Measurements from ENCODE around the gene CACNG1.

CACNG1 gene

DNA sequence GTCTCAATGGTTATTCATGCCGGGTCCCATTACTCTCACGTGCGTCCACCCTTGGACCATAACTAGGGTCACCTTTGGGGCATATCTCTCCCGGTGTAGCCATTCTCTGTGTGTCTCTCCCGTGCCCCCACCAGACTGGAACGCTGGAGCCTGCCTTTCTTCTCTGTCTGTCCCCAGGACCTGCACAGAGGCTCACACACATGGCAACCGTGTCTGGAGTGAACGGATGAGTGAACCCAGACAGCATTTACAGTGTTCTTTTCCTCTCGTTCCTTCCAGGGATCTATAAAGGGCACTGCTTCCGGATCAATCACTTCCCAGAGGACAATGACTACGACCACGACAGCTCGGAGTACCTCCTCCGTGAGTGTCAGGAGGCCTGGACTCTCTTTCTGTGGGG, 26.4 kb upstream of the CACNG1 start:
- no peak overlapping the region for H3K4me3 ChIP-seq (ENCODE audit: low read depth, low read length)
- TF ChIP-seq, protein P1, sequence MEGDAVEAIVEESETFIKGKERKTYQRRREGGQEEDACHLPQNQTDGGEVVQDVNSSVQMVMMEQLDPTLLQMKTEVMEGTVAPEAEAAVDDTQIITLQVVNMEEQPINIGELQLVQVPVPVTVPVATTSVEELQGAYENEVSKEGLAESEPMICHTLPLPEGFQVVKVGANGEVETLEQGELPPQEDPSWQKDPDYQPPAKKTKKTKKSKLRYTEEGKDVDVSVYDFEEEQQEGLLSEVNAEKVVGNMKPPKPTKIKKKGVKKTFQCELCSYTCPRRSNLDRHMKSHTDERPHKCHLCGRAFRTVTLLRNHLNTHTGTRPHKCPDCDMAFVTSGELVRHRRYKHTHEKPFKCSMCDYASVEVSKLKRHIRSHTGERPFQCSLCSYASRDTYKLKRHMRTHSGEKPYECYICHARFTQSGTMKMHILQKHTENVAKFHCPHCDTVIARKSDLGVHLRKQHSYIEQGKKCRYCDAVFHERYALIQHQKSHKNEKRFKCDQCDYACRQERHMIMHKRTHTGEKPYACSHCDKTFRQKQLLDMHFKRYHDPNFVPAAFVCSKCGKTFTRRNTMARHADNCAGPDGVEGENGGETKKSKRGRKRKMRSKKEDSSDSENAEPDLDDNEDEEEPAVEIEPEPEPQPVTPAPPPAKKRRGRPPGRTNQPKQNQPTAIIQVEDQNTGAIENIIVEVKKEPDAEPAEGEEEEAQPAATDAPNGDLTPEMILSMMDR (IDR thresholded peaks at IDR 0.05; ENCODE audit: low read depth, low read length, missing control alignments), result no peak
- DNase-seq (ENCODE audit: low read depth), result no peak
- in situ Hi-C loops (cut with HindIII; ENCODE audit: low sequenced_read_pairs), result no loop called here

DNA sequence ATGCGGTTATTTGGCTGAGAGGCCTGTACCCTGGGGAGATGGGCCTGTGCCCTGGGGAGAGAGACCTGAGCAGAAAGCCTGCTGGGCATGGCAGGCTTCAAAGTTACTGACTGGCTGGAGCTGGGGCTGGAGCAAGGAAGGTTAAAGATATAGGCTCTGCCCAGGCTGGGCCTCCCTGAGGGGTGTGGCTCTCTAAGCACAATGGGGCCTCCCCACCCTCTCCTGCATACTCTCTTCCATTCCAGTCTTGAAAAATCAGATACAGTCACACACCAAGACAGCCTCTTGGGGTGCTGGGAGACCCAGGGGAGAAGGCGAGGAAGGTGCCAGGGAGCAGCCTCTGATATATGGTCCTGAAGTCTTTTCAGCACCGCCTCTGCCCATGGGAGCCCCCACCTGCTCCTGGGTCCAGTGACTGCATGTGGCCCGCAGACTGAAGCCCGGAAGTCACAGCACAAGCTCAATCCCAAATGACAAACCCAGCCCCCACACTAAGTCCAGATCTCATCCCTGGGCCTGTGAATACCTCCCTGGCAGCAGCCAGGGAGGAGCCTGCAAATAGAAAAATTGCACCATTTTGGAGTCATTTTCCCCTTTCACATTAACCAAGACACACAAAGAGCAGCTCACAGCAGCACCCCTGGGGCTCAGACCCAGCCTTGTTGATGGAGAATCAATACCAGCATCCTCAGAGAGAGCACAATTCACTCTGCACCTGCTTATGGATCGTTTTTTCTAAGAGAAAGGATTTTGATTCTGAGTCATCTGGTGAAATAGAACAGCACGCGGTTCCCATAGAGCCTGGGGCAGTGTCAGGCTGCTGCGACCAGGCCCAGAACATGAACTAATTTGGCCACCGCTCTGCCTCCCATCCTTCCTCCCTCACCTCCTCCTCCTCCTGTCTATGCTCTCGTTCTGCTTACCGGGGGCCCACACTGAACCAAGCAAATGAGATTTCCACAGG, 25.6 kb upstream of the CACNG1 start:
- TF ChIP-seq, protein P1 (IDR thresholded peaks at IDR 0.05; ENCODE audit: low read depth, low read length, missing control alignments), result no peak
- in situ Hi-C loops (cut with HindIII; ENCODE audit: low sequenced_read_pairs), result no loop called here
- DNase-seq (ENCODE audit: low read depth), result no peak
- no peak overlapping the region for H3K4me3 ChIP-seq (ENCODE audit: low read depth, low read length)

DNA sequence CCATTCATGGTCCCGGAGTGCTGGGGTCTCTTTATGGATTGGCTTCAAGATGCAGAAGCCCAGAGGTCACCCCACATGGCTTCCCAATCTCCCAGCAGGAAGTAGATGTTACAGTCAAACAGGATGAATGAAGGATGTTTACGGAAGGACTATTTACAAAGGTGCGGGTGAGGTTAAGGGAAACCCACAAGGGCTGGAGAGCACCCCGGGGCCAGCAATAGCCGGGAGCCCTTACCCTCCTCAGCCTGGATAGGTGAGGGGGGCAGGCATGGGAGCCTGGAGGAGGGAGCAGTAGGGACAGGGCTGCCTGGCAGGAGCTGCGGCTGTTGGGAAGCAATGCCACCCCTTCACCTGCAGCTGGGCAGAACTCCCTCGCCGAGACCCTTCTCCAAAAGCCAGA, 24.5 kb upstream of the CACNG1 start:
- no peak overlapping the region for H3K4me3 ChIP-seq (ENCODE audit: low read depth, low read length)
- TF ChIP-seq, protein P1 (IDR thresholded peaks at IDR 0.05; ENCODE audit: low read depth, low read length, missing control alignments), result no peak
- DNase-seq (ENCODE audit: low read depth), result no peak
- in situ Hi-C loops (cut with HindIII; ENCODE audit: low sequenced_read_pairs), result no loop called here

DNA sequence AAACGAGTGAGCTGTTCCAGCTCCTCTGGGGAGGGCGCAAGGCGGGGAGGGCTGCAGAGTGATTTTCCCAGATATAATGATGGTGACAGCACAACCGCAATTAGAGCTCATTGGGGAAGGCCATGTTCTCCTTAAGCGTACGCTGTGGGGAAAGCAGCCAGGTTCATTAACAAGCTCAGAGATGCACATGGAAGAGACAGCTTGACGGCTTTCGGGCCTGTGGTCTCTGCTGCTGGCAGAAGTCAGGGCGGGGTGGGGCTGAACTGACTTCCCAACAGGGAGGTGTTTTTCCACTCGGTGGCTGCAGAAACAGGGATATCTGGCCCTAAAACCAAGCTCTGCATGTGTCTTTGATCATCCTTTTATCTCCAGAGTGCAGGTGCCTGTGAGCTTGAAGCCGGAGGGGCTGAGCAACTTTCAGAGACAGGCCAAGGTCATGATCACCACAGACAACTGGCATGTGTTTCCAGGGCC, 24.0 kb upstream of the CACNG1 start:
- H3K4me3 ChIP-seq (ENCODE audit: low read depth, low read length), result no peak overlapping the region
- in situ Hi-C loops (cut with HindIII; ENCODE audit: low sequenced_read_pairs), result no loop called here
- TF ChIP-seq, protein P1 (IDR thresholded peaks at IDR 0.05; ENCODE audit: low read depth, low read length, missing control alignments), result no peak
- DNase-seq (ENCODE audit: low read depth), result no peak

DNA sequence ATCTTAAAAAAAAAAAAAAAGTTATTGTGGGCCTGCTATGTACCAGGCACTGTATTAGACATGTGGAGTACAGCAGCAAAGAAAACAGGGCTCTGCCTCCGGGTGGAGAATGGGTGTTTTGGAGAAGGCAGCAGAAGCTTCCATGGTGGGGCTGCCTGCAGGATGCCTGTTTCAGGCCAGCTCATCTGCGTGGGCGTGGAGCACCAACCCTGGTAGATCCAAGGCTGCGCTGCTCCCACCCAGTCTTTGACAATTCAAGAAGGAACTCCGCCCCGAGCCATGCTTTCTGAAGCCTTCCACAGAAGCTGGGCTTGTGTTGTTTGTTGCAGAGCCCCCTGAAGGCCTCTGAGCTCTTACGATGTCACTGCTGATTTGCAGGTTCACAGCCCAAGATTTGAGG, 23.2 kb upstream of the CACNG1 start:
- in situ Hi-C loops (cut with HindIII; ENCODE audit: low sequenced_read_pairs), result no loop called here
- TF ChIP-seq, protein P1 (IDR thresholded peaks at IDR 0.05; ENCODE audit: low read depth, low read length, missing control alignments), result no peak
- H3K4me3 ChIP-seq (ENCODE audit: low read depth, low read length), result no peak overlapping the region
- DNase-seq (ENCODE audit: low read depth), result no peak

DNA sequence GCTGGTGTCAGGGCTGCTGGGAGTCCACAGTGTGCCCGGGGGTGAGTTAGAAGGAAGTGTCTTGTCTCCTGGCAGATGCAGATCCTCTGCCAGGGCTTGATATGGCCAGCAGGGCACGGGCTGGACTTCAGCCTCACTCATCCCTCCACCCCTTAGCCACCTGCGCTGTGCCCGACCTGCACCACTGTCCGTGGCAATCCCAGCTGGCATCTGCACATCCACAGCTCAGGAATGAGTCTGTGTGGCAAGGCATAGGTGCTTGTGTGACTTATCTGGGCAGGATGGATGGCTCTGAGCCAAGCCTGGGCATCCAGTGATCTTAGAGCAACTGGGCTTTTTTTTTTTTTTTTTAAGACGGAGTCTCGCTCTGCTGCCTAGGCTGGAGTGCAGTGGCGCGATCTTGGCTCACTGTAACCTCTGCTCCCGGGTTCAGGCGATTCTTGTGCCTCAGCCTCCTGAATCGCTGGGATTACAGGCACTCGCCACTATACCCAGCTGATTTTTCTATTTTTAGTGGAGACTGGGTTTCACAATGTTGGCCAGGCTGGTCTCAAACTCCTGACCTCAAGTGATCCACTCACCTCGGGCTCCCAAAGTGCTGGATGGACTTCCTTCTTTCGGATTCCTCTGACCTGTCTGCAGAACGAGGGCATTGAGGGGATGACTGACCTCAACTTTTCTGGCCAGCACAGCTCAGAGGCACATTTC, 22.5 kb upstream of the CACNG1 start:
- in situ Hi-C loops (cut with HindIII; ENCODE audit: low sequenced_read_pairs), result no loop called here
- TF ChIP-seq, protein P1 (IDR thresholded peaks at IDR 0.05; ENCODE audit: low read depth, low read length, missing control alignments), result no peak
- H3K4me3 ChIP-seq (ENCODE audit: low read depth, low read length), result no peak overlapping the region
- no peak for DNase-seq (ENCODE audit: low read depth)

Measured in astrocyte of the cerebellum (primary cell).